ENCODE results near the gene TLR9.

GRCh38 chr3:52202384-52203077 lies 22.9 kb downstream of the TLR9 start:
- TF ChIP-seq POLR2A (IDR thresholded peaks at IDR 0.05) (no peak), CTCF (IDR thresholded peaks at IDR 0.05) (no peak)
